ENCODE results near the gene ZNF682. TPM values are rescaled to one million over a fixed set of nuclear protein-coding genes. Genes with fewer than 3 reads are reported as not detected.

Gene ZNF682
- total and polyA plus RNA-seq, 9 of the 15 experiments (the other 6 are each of a cell fraction or from before 2014, with no cell fraction given): 0.06 to 0.43 (median 0.25) TPM; not detected in 3

DNA sequence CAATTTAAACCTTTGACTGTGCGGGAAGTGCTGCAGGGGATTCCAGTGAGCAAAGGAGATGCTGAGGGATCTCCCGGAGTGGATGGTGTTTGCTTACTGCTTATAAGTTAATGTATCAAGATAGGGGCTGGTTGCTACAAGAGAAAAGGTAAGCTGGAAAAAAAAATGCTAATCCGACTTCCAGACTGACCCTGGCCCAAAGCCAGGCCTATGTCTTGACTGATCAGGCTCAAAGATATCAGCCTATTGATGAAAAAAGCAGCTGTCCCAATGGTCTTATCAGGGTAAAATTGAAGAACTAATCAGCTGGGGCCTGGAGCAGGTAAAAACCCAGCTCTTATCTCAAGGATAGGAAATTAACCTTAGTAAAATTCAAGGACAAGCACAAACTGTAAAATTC lies 27.6 kb upstream of the ZNF682 start:
- intact Hi-C loops (cut with micrococcal nuclease): no loop called here
- Histone ChIP-seq H3K9ac (ENCODE audit: insufficient read depth in 1 of 2, low read depth in 2 of 2, low read length in 2 of 2) (no peak overlapping the region), H3K9me3 (replicated peaks; ENCODE audit: control insufficient read depth, insufficient read depth, low read depth, low read length) (no peaks in the 10 kb centered on the region), H3K4me2 (ENCODE audit: insufficient read depth, low read length) (no peak overlapping the region), H3K27ac (ENCODE audit: extremely low read depth, low read depth, low read length) (no peak overlapping the region), H3K4me3 (no peak overlapping the region), H3K4me1 (replicated peaks in 1 of 2; ENCODE audit: control insufficient read depth in 2 of 2, insufficient read depth in 2 of 2, low read length in 2 of 2) (no peaks in the 10 kb centered on the region), H4K20me1 (replicated peaks; ENCODE audit: control insufficient read depth, insufficient read depth, low read length) (no peaks in the 10 kb centered on the region), H3K27me3 (ENCODE audit: control insufficient read depth in 2 of 2, insufficient read depth in 2 of 2, low read length in 2 of 2) (no peaks in the 10 kb centered on the region), H3K36me3 (ENCODE audit: control insufficient read depth, insufficient read depth, low read length) (no peaks in the 10 kb centered on the region), H3K79me2 (ENCODE audit: control insufficient read depth, insufficient read depth, low read length) (no peaks in the 10 kb centered on the region), H2AFZ (ENCODE audit: low read depth, low read length) (no peak overlapping the region), H3K9me1 (ENCODE audit: control insufficient read depth, insufficient read depth, low read length) (no peaks in the 10 kb centered on the region)
- in situ Hi-C loops (cut with MboI): no loop called here
- no peak for ATAC-seq
- no peak for FAIRE-seq
- ChIA-PET POLR2A (no interaction called here), CTCF (ENCODE audit: low intra/inter-chr PET ratio) (no interaction called here)
- 0% methylated on average over 2 of the region's 3 CpGs for WGBS (ENCODE audit: insufficient coverage, low coverage, missing lambda C conversion rate)
- TF ChIP-seq POLR3A (IDR thresholded peaks at IDR 0.05; ENCODE audit: borderline replicate concordance, extremely low read depth, insufficient read depth, insufficient read length): no peak
- TF ChIP-seq, protein P1, sequence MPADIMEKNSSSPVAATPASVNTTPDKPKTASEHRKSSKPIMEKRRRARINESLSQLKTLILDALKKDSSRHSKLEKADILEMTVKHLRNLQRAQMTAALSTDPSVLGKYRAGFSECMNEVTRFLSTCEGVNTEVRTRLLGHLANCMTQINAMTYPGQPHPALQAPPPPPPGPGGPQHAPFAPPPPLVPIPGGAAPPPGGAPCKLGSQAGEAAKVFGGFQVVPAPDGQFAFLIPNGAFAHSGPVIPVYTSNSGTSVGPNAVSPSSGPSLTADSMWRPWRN (IDR thresholded peaks at IDR 0.05; ENCODE audit: low read depth): no peak
- TF ChIP-seq TBP (optimal IDR thresholded peaks at IDR 0.05; ENCODE audit: low read depth, low read length): no peak
- no peak for TF ChIP-seq NFATC3 (IDR thresholded peaks at IDR 0.05)
- no peak for TF ChIP-seq GTF2E2 (tag; IDR thresholded peaks at IDR 0.05)
- TF ChIP-seq NCOA2 (IDR thresholded peaks at IDR 0.05; ENCODE audit: partially characterized antibody in 2 of 2): no peak
- no peak for TF ChIP-seq ZNF79 (CRISPR knock-in tag; IDR thresholded peaks at IDR 0.05; ENCODE audit: low read depth)
- no peak for TF ChIP-seq SMARCC2 (IDR thresholded peaks at IDR 0.05; ENCODE audit: low read depth)
- TF ChIP-seq, protein P2, sequence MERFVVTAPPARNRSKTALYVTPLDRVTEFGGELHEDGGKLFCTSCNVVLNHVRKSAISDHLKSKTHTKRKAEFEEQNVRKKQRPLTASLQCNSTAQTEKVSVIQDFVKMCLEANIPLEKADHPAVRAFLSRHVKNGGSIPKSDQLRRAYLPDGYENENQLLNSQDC (CRISPR knock-in tag; IDR thresholded peaks at IDR 0.05): no peak
- no peak for TF ChIP-seq ZNF121 (CRISPR knock-in tag; conservative IDR thresholded peaks at IDR 0.05)
- no peak for TF ChIP-seq GABPB2 (CRISPR knock-in tag; conservative IDR thresholded peaks at IDR 0.05)
- no peak for TF ChIP-seq HDGF (IDR thresholded peaks at IDR 0.05)
- TF ChIP-seq ZNF354B (CRISPR knock-in tag; IDR thresholded peaks at IDR 0.05): no peak
- TF ChIP-seq, protein P3, sequence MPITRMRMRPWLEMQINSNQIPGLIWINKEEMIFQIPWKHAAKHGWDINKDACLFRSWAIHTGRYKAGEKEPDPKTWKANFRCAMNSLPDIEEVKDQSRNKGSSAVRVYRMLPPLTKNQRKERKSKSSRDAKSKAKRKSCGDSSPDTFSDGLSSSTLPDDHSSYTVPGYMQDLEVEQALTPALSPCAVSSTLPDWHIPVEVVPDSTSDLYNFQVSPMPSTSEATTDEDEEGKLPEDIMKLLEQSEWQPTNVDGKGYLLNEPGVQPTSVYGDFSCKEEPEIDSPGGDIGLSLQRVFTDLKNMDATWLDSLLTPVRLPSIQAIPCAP (CRISPR knock-in tag; IDR thresholded peaks at IDR 0.05; ENCODE audit: borderline replicate concordance): no peak
- TF ChIP-seq, protein P4, sequence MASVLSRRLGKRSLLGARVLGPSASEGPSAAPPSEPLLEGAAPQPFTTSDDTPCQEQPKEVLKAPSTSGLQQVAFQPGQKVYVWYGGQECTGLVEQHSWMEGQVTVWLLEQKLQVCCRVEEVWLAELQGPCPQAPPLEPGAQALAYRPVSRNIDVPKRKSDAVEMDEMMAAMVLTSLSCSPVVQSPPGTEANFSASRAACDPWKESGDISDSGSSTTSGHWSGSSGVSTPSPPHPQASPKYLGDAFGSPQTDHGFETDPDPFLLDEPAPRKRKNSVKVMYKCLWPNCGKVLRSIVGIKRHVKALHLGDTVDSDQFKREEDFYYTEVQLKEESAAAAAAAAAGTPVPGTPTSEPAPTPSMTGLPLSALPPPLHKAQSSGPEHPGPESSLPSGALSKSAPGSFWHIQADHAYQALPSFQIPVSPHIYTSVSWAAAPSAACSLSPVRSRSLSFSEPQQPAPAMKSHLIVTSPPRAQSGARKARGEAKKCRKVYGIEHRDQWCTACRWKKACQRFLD (CRISPR knock-in tag; IDR thresholded peaks at IDR 0.05): no peak
- no peak for TF ChIP-seq TAF15 (IDR thresholded peaks at IDR 0.05; ENCODE audit: low read depth, low read length)
- no peak for TF ChIP-seq ZC3H8 (IDR thresholded peaks at IDR 0.05)
- no peak for TF ChIP-seq SREBF2 (CRISPR knock-in tag; IDR thresholded peaks at IDR 0.05)
- TF ChIP-seq RFX1 (IDR thresholded peaks at IDR 0.05): no peak
- no peak for DNase-seq (ENCODE audit: extremely low read depth in 1 of 4, low spot score in 3 of 4)
- BruUV-seq (replicated peaks): no TSS peak

All from K562 (cell line).